Activated CD4-positive, alpha-beta T cell treated with anti-CD3 and anti-CD28 coated beads, Interleukin-2, amount 50 U/mL, for 4 hours (primary cell): ENCODE results near the gene PRTN3.
A peak's percentile ranks its signal among the peaks of the same experiment; 100 is the strongest.
"Not testable (repeated sequence)": the region's sequence is repeated elsewhere in the genome, so short reads cannot be mapped to it uniquely, and the experiment has no call there.

Source experiments
- DNase-seq, 2 experiments: peaks; one replicate each; pipeline ENCODE4 v3.0.0-alpha.2; 2020

Gene PRTN3

GRCh38 chr19:884420-885211, 43.8 kb downstream of the PRTN3 start:
- DNase-seq = no peak

GRCh38 chr19:885536-886224, 44.9 kb downstream of the PRTN3 start:
- no peak for DNase-seq

DNA sequence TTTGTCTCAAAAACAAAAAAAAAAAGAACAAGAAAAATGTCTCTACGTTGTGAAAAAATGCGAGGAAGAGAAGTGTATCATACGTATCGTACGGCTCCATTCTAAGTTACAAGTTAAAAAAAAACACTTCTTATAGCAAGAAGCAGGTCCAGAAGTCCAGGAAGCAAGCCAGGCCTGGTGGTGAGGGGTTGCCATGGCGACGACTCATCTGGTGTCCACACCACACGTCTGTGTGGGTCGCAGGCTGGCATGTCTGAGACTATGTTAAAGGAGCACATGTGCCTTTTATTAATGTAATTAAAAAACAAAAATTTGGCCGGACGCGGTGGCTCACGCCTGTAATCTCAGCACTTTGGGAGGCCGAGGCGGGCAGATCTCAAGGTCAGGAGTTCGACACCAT, 46.3 kb downstream of the PRTN3 start:
- no peak for DNase-seq

GRCh38 chr19:887599-887998, 46.8 kb downstream of the PRTN3 start:
- DNase-seq = no peak

GRCh38 chr19:888581-889385, 48.0 kb downstream of the PRTN3 start:
- DNase-seq = peak; percentile 30 to 41

GRCh38 chr19:889662-890295, 49.0 kb downstream of the PRTN3 start:
- DNase-seq = no peak

DNA sequence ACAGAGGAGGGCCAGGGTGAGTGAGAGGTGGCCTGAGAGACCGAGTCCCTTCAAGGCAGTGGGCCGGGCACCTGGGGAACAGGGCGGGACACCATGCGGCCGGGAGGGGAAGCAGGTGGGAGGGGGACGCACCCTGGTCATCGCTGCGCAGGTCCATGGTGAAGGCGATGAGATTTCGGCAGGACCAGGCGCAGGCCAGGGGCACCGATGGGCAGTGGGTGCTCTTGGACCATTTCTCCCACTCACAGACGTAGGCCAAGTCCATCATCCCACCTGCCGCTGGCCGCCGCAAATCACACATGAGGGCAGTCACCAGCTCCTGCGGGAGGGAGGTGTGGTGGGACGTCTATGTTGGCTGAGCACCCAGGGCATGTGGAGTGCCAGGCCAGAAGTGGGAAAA, 50.0 kb downstream of the PRTN3 start:
- DNase-seq = no peak

- not testable (repeated sequence) for DNase-seq
Measured at GRCh38 chr19:891421-892200, 50.8 kb downstream of the PRTN3 start.

GRCh38 chr19:892243-892893, 51.6 kb downstream of the PRTN3 start:
- no peak for DNase-seq

- DNase-seq = peak; percentile 83 to 86
Measured at GRCh38 chr19:892894-893689, 52.3 kb downstream of the PRTN3 start, which contains the start of the genes MED16 and RNU6-9. TSS of gene MED16 (minus strand) at chr19:893187. CDS start at chr19:891131, 2,056 bp downstream. TSS of gene RNU6-9 (plus strand) at chr19:893484.

DNA sequence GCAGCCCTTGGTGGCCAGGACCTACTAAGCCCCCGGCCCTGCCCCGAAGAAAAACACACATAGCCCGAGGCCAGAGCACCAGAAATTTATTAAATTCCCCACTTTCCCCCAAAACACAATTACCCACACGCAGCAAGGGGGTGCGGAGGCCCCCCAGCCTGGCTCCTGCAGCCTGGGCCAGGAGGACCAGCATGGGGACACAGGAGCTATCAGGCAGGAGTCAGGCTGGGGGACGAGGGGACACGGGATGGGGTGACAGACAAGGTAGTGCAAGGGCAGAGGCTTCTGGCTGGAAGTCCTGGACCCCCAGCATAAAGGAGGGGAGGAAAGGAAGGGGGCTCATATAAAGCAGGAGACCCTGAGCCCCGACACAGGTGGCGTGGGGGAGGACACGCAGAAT, 55.6 kb downstream of the PRTN3 start:
- no peak for DNase-seq

- no peak for DNase-seq
Measured at GRCh38 chr19:896999-897398, 56.2 kb downstream of the PRTN3 start.

GRCh38 chr19:897442-898039, 56.7 kb downstream of the PRTN3 start:
- no peak for DNase-seq
